ENCODE measurements around the gene ZNF433.

ZNF433 gene

GRCh38 chr19:11987405-11988281 lies 47.8 kb downstream of the ZNF433 start:
- peak; percentile 79 to 84 for DNase-seq

- no peak for DNase-seq
These were observed 48.7 kb downstream of the ZNF433 start for GRCh38 chr19:11986754-11987153.

DNA sequence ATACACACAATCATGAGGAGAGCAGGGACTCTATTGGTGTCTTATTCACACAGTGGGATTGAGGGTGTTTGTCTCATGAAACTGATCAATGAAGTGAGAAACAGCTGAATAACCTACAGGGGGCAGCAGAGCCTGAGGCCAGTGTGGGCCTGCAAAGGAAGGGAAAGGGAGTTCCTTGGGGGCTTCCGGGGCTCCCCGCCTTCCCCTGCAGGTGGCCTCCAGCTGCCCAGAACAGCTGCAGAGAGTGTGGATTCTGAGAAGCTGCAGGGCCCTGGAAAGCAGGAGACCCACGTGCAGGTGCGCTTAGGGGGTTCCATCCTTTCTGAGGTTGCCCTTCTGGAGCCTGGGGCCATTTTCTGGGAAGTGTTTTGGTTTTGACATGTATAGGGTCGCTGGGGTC lies 50.5 kb downstream of the ZNF433 start:
- DNase-seq, result no peak

DNA sequence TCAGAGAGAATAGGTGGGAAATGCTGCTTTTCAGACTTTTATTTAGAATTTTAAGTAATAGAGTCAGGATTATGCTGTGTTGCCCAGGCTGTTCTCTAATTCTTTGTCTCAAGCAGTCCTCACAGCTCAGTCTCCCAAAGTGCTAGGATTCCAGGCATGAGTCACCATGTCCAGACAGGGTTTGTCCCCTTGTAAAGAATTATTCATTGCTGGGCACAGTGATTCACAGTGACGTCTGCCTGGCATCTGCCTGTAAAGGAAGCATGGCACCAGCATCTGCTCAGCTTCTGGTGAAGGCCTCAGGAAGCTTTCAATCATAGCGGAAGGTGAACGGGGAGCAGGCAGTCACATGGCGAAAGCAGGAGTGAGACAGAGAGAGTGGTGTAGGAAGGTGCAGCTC lies 53.0 kb downstream of the ZNF433 start:
- DNase-seq, result no peak

GRCh38 chr19:11979527-11979926 lies 56.0 kb downstream of the ZNF433 start:
- DNase-seq, result no peak

DNA sequence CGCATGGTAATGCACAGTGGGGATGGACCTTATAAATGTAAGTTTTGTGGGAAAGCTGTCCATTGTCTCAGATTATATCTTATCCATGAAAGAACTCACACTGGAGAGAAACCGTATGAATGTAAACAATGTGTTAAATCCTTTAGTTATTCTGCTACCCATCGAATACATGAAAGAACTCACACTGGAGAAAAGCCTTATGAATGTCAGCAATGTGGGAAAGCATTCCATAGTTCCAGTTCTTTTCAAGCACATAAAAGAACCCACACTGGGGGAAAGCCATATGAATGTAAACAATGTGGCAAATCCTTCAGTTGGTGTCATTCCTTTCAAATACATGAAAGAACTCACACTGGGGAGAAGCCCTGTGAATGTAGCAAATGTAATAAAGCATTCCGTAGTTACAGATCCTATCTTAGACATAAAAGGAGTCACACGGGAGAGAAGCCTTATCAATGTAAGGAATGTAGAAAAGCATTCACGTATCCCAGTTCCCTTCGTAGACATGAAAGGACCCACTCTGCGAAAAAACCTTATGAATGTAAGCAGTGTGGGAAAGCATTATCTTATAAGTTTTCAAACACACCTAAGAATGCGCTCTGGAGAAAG lies 56.9 kb downstream of the ZNF433 start:
- DNase-seq, result no peak

GRCh38 chr19:11973019-11973810 lies 62.3 kb downstream of the ZNF433 start:
- DNase-seq, result no peak

DNA sequence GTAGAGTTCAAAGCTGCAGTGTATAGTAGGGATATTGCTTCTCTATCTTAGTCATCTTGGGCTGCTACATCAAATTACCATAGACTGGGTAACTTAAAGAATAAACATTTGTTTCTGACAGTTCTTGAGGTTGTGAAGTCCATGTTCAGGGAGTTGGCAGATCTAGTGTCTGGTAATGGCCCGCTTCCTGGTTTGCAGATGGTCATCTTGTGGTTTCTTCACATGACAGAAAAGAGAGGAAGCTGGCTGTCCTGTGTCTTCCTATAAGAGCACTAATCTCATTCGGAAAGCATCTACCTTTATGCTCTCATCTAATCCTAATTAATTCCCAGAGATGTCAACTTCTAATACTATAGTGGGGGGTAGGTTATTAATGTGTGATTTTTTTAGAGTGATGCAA lies 64.4 kb downstream of the ZNF433 start:
- DNase-seq, result no peak

- no peak for DNase-seq
These were observed 65.3 kb downstream of the ZNF433 start for GRCh38 chr19:11970174-11970573.

DNA sequence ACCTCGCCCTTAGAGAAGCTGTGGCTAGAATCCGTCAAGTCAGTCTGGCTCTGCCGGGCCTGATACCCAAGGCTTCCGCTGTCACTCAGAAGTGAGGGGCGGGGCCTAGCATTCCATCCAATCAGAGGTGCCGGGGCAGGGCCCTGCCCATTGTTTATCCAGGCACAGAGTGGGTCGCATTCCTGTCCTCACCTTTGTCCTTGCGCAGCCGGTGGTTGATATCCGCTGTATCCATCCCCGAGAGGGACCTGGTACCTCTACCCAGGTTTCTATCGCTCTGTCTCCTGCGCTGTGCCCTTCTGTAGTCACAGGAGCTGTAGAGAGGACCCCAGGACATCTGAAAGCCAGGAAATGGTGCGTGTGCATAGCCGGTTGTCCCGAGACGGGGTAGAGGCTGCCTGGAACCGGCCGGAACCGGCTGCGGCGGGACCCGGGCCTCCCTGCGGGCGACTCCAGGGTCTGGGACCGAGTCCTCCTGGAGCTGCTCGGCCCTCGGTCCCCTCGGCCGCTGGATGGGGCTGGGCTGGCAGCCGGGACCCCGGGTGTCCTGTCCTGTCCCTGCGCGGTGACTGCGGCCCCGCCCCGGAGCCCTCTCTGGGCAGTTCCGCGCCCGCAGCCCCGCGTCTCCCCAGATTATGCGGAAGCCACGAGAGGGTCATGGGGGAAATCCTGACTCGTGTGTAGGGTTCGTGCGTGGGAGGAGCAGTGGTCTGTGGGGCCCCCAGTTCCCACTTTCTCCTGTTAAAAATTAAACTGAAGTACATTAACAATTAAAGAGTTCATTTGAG lies 70.4 kb downstream of the ZNF433 start, which contains the start of gene ZNF763:
TSS of gene ZNF763 (plus strand) at position 183 of the 788 bp plus-strand sequence. CDS start at position 352, 169 bp downstream.
- DNase-seq, result peak in 1 of 2 experiments; percentile 3
